Stomach (tissue), 9 donors: ENCODE measurements around the gene DENND5A. TPM values are rescaled to one million over a fixed set of nuclear protein-coding genes. Genes with fewer than 3 reads are reported as not detected.
"Not testable (repeated sequence)": the region's sequence is repeated elsewhere in the genome, so short reads cannot be mapped to it uniquely, and the experiment has no call there.

ENCODE experiments used
- DNase-seq, 2 donors: peaks; one replicate each; pipeline versions ENCODE4 v3.0.0 to v3.0.0-alpha.2; 2013 to 2019
- H3K27ac ChIP-seq, 5 donors: fragments of 200-600 bp in 4 of 5; sonication (generic) in 4 of 5; one replicate each; pipeline ENCODE4 v1.5.1; 2013 to 2019; ENCODE audit warnings: mild to moderate bottlenecking in 1 of 5, moderate library complexity in 1 of 5
- H3K27me3 ChIP-seq, 3 donors: fragments of 200-600 bp; sonication (generic); one replicate each; pipeline ENCODE4 v1.5.1; 2017 to 2019; ENCODE audit warnings: mixed run types in 1 of 3
- H3K36me3 ChIP-seq, 4 donors: fragments of 200-600 bp; sonication (generic); 1 replicate in 3 of 4; 2 replicates in 1 of 4; pipeline ENCODE4 v1.5.1; 2016 to 2019
- H3K4me1 ChIP-seq, 4 donors: fragments of 200-600 bp; sonication (generic); one replicate each; pipeline ENCODE4 v1.5.1; 2016 to 2019
- H3K4me3 ChIP-seq, 4 donors: fragments of 200-600 bp; sonication (generic) in 3 of 4; one replicate each; pipeline ENCODE4 v1.5.1; 2016 to 2019; ENCODE audit warnings: mild to moderate bottlenecking in 1 of 4
- H3K9me3 ChIP-seq, 4 donors: fragments of 200-600 bp; sonication (generic); one replicate each; pipeline ENCODE4 v1.5.1; 2016 to 2019
- EP300 ChIP-seq: sonication (generic); formaldehyde crosslinking; IDR thresholded peaks from one replicate; pipeline ENCODE4 v1.6.1; 2017; ENCODE audit warnings: antibody characterized with exemption
- POLR2A ChIP-seq, 4 donors: fragments of 450-650 bp; IDR thresholded peaks; one replicate each; pipeline ENCODE4 v1.6.1; 2016; ENCODE audit warnings: antibody characterized with exemption in 4 of 4, control low read depth in 2 of 4, mild to moderate bottlenecking in 1 of 4, moderate library complexity in 1 of 4
- POLR2AphosphoS5 ChIP-seq, 3 donors: sonication (generic); formaldehyde crosslinking; IDR thresholded peaks; one replicate each; pipeline ENCODE4 v1.6.1; 2016; ENCODE audit warnings: antibody characterized with exemption in 3 of 3
- WGBS, 5 donors: extraction: QIAGEN DNeasy Blood & Tissue Kit in 3 of 5; methylation state at CpG; one replicate each; pipeline versions ENCODE4 v1.1.5 to v1.1.7; 2013 to 2018; 5-methylcytosine and 5-hydroxymethylcytosine counted together
- intact Hi-C: fragments of 100-400 bp; cut with DNase I; formaldehyde crosslinking; loops from one replicate; pipeline ENCODE4 v1.15.1; 2023; ENCODE audit warnings: low total_unique reads
- polyA plus RNA-seq, 3 donors: library from polyadenylated mRNA; stranded (reverse); fragments of 200-250 nt; gene quantifications; one replicate each; pipeline ENCODE4 v1.2.3, GENCODE V29; 2013
- total RNA-seq, 5 donors: library from RNA; depleted of rRNA; stranded (reverse); fragments of >200 nt; gene quantifications; one replicate each; pipeline versions ENCODE4 v1.1.0 to v1.2.3, GENCODE V29; 2014 to 2016
- TF ChIP-seq, protein P1 (sequence below), 7 experiments: fragments of 450-650 bp in 4 of 7; fragments of 200-600 bp in 3 of 7; sonication (generic) in 3 of 7; IDR thresholded peaks; one replicate each; pipeline ENCODE4 v1.5.1; 2016 to 2019; ENCODE audit warnings: antibody characterized with exemption in 7 of 7, control low read depth in 2 of 7, mild to moderate bottlenecking in 1 of 7
- donor health status: healthy with polysubstance abuse.
- donor health status: Bipolar disorder and iron deficiency.
- donor health status: healthy.

The DENND5A gene
- total and polyA plus RNA-seq, 8 donors = 14.8 to 152 (median 42.3) TPM

DNA sequence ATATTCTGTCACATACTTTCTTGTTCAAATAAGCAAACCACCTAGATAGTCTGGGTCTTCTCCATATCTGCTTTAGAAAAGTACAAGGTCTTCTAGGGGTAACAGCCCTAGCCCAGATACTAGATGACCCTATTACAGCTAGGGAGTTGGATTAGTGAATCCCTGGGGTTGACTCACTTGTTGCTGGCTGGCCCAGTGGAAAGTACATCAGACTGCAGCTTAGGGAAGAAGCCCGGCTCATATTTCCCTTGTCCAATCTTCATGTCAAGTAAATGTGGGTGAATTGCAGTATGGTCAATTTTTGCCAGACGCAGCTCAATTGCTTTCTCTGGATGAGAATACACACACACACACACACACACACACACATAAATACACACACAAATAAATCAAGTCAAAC, 94.7 kb downstream of the DENND5A start:
- no peak overlapping the region for H3K27ac ChIP-seq
- peak in 1 of 2 donors; percentile 6 for DNase-seq
- peaks cover 8 to 62% (median 59%) of the 10 kb centered on the region in 4 donors for H3K36me3 ChIP-seq
- no peaks in the 10 kb centered on the region for H3K4me1 ChIP-seq
- no peak overlapping the region for H3K4me3 ChIP-seq
- 78 to 98% (median 90%) methylated on average over 2 of the region's 2 CpGs for WGBS, 5 donors
- no peaks in the 10 kb centered on the region for H3K9me3 ChIP-seq
- TF ChIP-seq, protein P1, sequence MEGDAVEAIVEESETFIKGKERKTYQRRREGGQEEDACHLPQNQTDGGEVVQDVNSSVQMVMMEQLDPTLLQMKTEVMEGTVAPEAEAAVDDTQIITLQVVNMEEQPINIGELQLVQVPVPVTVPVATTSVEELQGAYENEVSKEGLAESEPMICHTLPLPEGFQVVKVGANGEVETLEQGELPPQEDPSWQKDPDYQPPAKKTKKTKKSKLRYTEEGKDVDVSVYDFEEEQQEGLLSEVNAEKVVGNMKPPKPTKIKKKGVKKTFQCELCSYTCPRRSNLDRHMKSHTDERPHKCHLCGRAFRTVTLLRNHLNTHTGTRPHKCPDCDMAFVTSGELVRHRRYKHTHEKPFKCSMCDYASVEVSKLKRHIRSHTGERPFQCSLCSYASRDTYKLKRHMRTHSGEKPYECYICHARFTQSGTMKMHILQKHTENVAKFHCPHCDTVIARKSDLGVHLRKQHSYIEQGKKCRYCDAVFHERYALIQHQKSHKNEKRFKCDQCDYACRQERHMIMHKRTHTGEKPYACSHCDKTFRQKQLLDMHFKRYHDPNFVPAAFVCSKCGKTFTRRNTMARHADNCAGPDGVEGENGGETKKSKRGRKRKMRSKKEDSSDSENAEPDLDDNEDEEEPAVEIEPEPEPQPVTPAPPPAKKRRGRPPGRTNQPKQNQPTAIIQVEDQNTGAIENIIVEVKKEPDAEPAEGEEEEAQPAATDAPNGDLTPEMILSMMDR (IDR thresholded peaks at IDR 0.05) = no peak
- TF ChIP-seq EP300 (no peak), POLR2AphosphoS5 (IDR thresholded peaks at IDR 0.05) (no peak), POLR2A (IDR thresholded peaks at IDR 0.05) (no peak)
- intact Hi-C loops = no loop called here
- no peaks in the 10 kb centered on the region for H3K27me3 ChIP-seq

GRCh38 chr11:9169595-9170295, 95.4 kb downstream of the DENND5A start:
- Histone ChIP-seq H3K27me3 (no peaks in the 10 kb centered on the region), H3K4me1 (no peaks in the 10 kb centered on the region), H3K36me3 (peaks cover 9 to 66% (median 65%) of the 10 kb centered on the region in 4 donors), H3K4me3 (no peak overlapping the region), H3K9me3 (no peaks in the 10 kb centered on the region), H3K27ac (no peak overlapping the region)
- TF ChIP-seq POLR2AphosphoS5 (IDR thresholded peaks at IDR 0.05) = no peak
- TF ChIP-seq EP300 = no peak
- TF ChIP-seq POLR2A (IDR thresholded peaks at IDR 0.05) = no peak
- TF ChIP-seq, protein P1 (IDR thresholded peaks at IDR 0.05) = no peak
- intact Hi-C loops = no loop called here
- WGBS, 5 donors = 56 to 68% (median 66%) methylated on average over 7 of the region's 7 CpGs
- no peak for DNase-seq

GRCh38 chr11:9161991-9162390, 103.2 kb downstream of the DENND5A start:
- WGBS, 5 donors = 81 to 98% (median 91%) methylated on average over 6 of the region's 6 CpGs
- H3K4me1 ChIP-seq = peaks cover 0 to 11% (median 0%) of the 10 kb centered on the region in 4 donors
- intact Hi-C loops, H3K27ac ChIP-seq, H3K4me3 ChIP-seq, H3K27me3 ChIP-seq, H3K9me3 ChIP-seq, DNase-seq: not testable (repeated sequence)
- peaks cover 7 to 63% (median 61%) of the 10 kb centered on the region in 4 donors for H3K36me3 ChIP-seq

DNA sequence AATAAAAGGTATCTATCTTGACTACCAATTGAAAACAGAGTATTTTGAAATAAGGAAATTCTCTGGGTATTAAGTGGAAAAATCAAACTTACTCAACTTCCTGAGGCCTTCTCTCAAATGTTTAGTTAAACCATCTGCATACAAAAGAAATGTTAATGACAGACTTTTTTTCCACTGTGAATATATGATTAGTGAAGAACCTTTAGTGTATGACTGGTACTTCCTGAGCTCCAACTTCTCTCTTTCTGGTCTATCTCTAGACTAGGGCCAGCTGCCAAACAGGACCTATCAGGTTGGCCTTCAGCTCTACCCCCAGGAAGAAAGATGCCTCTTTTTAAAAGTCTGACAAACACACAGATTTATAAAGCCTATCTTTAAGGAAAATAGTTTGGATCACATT, 105.0 kb downstream of the DENND5A start:
- H3K4me1 ChIP-seq = peaks cover 0 to 11% (median 0%) of the 10 kb centered on the region in 4 donors
- no peak overlapping the region for H3K4me3 ChIP-seq
- H3K27ac ChIP-seq = no peak overlapping the region
- intact Hi-C loops = no loop called here
- TF ChIP-seq POLR2A (IDR thresholded peaks at IDR 0.05) (no peak), EP300 (no peak), POLR2AphosphoS5 (IDR thresholded peaks at IDR 0.05) (no peak)
- TF ChIP-seq, protein P1 (IDR thresholded peaks at IDR 0.05) = no peak
- peaks cover 4 to 66% (median 63%) of the 10 kb centered on the region in 4 donors for H3K36me3 ChIP-seq
- H3K27me3 ChIP-seq = no peaks in the 10 kb centered on the region
- DNase-seq = no peak
- H3K9me3 ChIP-seq = no peaks in the 10 kb centered on the region

- H3K4me1 ChIP-seq = peaks cover 0 to 11% (median 0%) of the 10 kb centered on the region in 4 donors
- no peaks in the 10 kb centered on the region for H3K9me3 ChIP-seq
- H3K27me3 ChIP-seq = no peaks in the 10 kb centered on the region
- H3K36me3 ChIP-seq = peaks cover 4 to 66% (median 59%) of the 10 kb centered on the region in 4 donors
- intact Hi-C loops = no loop called here
- no peak overlapping the region for H3K4me3 ChIP-seq
- no peak for TF ChIP-seq POLR2AphosphoS5 (IDR thresholded peaks at IDR 0.05)
- TF ChIP-seq, protein P1 (IDR thresholded peaks at IDR 0.05) = no peak
- TF ChIP-seq POLR2A (IDR thresholded peaks at IDR 0.05) = no peak
- TF ChIP-seq EP300 = no peak
- H3K27ac ChIP-seq = no peak overlapping the region
- no peak for DNase-seq
Observed at GRCh38 chr11:9158898-9159391, 106.2 kb downstream of the DENND5A start.
